Melanocyte of skin (primary cell): Measurements from ENCODE around the gene CSGALNACT2. TPM values are rescaled to one million over a fixed set of nuclear protein-coding genes. Genes with fewer than 3 reads are reported as not detected.

Source experiments
- total RNA-seq, 2 donors: library from RNA; depleted of rRNA; stranded (reverse); fragments of >200 nt; gene quantifications; 2 replicates each; pipeline ENCODE4 v1.2.3, GENCODE V29; 2012

The CSGALNACT2 gene, protein sequence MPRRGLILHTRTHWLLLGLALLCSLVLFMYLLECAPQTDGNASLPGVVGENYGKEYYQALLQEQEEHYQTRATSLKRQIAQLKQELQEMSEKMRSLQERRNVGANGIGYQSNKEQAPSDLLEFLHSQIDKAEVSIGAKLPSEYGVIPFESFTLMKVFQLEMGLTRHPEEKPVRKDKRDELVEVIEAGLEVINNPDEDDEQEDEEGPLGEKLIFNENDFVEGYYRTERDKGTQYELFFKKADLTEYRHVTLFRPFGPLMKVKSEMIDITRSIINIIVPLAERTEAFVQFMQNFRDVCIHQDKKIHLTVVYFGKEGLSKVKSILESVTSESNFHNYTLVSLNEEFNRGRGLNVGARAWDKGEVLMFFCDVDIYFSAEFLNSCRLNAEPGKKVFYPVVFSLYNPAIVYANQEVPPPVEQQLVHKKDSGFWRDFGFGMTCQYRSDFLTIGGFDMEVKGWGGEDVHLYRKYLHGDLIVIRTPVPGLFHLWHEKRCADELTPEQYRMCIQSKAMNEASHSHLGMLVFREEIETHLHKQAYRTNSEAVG
- total RNA-seq, result 1 to 10 TPM; 3.8 to 5.7 TPM

DNA sequence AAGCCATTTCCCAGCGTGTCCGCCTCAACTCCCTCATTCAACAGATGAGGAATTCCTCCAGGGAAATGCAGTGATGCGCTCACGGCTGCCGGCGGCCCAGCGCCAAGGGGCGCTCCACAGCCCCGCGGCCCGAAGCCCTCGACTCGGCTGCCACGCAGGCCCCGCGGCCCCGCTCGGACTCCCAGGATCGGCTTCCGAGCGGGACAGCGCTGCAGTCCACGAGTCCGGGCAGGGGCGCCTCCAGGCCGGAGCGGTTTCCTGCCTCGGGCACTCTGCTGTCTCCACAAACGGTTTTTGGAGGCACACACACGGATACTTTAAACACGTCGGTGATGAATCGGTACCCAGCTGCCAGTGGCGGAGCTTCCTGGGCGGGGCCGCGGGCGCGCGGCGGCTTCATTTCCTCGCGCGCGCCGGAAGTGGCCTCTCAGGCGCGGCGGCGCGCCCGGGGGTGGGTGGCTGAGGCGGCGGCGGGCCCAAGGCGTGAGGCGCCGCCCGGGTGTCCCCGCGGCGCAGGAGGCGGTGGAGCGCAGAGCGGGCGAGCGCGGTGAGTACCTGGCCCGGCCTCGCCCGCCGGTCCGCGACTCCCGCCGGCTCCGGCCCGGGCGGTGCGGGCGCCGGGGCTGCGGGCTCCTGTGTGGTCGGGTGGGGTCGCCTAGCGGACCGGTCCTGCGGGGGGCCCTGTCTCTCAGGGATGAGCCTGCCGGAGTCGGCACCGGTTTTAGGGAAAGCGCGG, at the start of gene CSGALNACT2:
CSGALNACT2 (plus strand) TSS at position 425 of the 736 bp plus-strand sequence. CDS start 16,705 bp downstream, outside the sequence.

Other genes with a start within 250 kb of the CSGALNACT2 start
- gene RET, start 61.4 kb upstream of the CSGALNACT2 start, total RNA-seq, result under 1 TPM; 0.33 to 0.34 TPM
- under 1 TPM in 1 of 2 donors, not detected in 1; under 0.01 TPM for gene RASGEF1A, start 128.6 kb downstream of the CSGALNACT2 start, total RNA-seq
- not detected for gene FXYD4, start 233.2 kb downstream of the CSGALNACT2 start, total RNA-seq